ENCODE data around the gene USP49.
A peak's percentile ranks its signal among the peaks of the same experiment; 100 is the strongest.

Gene USP49

DNA sequence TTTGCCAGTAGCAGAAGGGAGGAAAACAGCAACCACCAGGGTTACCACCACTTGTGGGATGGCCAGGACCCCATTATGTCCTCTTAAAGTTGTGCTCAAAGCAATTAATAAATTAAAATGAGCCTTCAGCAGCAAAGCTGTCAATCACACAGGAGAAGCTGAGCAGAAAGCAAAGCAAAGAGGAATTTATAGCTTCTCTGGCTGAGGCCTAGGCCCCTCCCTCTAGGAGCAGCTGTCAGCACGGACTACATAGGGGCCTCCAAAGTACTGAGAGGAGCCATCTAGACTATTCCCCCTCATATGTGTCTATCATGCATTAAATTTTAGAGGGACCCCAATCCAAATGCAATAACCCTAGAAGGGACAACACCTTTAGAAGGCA, 40.0 kb upstream of the USP49 start:
- Histone ChIP-seq H2AK5ac (ENCODE audit: low read length, severe bottlenecking) (no peak overlapping the region), H3K4me1 (ENCODE audit: control insufficient read depth, insufficient read depth, low read depth, low read length) (peaks cover 29% of the 10 kb centered on the region), H3K9ac (ENCODE audit: low read length) (peak overlapping the region; percentile 9), H3K4ac (ENCODE audit: low read depth in 1 of 2, low read length in 2 of 2) (no peak overlapping the region), H2BK12ac (ENCODE audit: low read length in 2 of 2) (no peak overlapping the region), H3K18ac (ENCODE audit: low read depth in 1 of 2, low read length in 2 of 2) (no peak overlapping the region), H3K9me3 (ENCODE audit: control insufficient read depth, low read length) (no peaks in the 10 kb centered on the region), H3K4me2 (ENCODE audit: low read length, poor library complexity, severe bottlenecking) (no peak overlapping the region), H2BK120ac (ENCODE audit: low read depth, low read length) (no peak overlapping the region), H4K91ac (ENCODE audit: low read length) (no peak overlapping the region), H3K27ac (ENCODE audit: low read length, poor library complexity, severe bottlenecking) (no peak overlapping the region), H2BK15ac (ENCODE audit: low read depth, poor library complexity, severe bottlenecking) (no peak overlapping the region), H3K4me3 (ENCODE audit: insufficient read depth in 1 of 2, low read depth in 1 of 2, low read length in 2 of 2) (no peak overlapping the region), H2BK5ac (ENCODE audit: low read depth, low read length, poor library complexity, severe bottlenecking) (no peak overlapping the region), H3K27me3 (ENCODE audit: control insufficient read depth in 1 of 2, insufficient read depth in 1 of 2, low read length in 2 of 2) (no peaks in the 10 kb centered on the region), H3K36me3 (ENCODE audit: control insufficient read depth in 1 of 2, insufficient read depth in 2 of 2, low read depth in 1 of 2, low read length in 2 of 2) (peaks cover 66 to 72% of the 10 kb centered on the region in 2 experiments), H2AFZ (ENCODE audit: low read depth, low read length) (no peak overlapping the region), H3K23ac (ENCODE audit: low read length in 2 of 2) (no peak overlapping the region), H4K8ac (ENCODE audit: low read length) (no peak overlapping the region), H3K79me1 (replicated peaks; ENCODE audit: low read length, poor library complexity, severe bottlenecking) (peaks cover 30% of the 10 kb centered on the region), H3K14ac (ENCODE audit: low read length in 2 of 2) (no peak overlapping the region)
- WGBS = 50% methylated on average over 1 of the region's 1 CpG
- DNase-seq = no peak

DNA sequence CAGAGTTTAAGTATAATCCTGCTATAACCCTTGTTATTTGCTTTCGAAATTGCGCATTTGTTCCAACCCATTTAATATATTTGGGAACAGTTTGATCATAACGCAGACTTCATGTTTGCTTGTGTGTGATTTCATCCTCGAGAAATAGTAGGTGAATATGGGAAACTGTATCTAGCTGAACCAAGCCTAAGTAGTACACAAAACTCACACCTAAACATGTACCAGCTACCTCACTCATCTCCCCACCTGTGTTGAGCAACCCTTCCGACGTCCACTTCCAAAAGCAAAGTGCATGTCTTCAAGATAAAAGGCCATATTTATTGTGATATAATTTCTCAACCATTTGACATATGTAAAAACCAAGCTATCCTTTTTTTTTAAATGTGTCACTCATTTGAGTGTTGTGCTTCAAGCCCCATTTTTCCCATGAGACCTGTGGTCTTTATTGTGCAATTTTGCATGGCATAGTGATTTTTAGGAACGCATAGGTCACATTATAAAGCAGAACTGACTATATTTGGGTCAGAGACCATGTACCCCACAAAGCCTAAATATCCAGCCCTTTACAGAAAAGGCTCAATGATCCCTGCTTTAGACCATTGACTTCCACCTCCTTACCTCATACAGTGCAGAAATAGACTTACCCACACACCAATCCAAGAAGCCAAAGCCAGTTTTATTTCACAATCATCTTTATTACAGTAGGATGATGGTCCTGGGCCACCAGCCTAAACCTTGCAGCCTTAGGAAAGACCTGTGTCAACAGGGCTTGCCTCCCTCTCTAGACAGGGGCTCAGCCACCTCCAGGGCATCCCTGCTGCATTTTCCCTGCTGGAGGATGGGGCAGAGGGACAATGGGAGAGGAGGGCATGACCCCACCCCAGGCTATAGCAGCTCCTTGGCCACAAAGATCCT, 39.4 kb upstream of the USP49 start:
- Histone ChIP-seq H2BK12ac (ENCODE audit: low read length in 2 of 2) (no peak overlapping the region), H2AFZ (ENCODE audit: low read depth, low read length) (no peak overlapping the region), H3K79me1 (replicated peaks; ENCODE audit: low read length, poor library complexity, severe bottlenecking) (peaks cover 35% of the 10 kb centered on the region), H3K14ac (ENCODE audit: low read length in 2 of 2) (no peak overlapping the region), H2BK5ac (ENCODE audit: low read depth, low read length, poor library complexity, severe bottlenecking) (no peak overlapping the region), H3K18ac (ENCODE audit: low read depth in 1 of 2, low read length in 2 of 2) (no peak overlapping the region), H4K8ac (ENCODE audit: low read length) (no peak overlapping the region), H3K27ac (ENCODE audit: low read length, poor library complexity, severe bottlenecking) (no peak overlapping the region), H3K4me3 (ENCODE audit: insufficient read depth in 1 of 2, low read depth in 1 of 2, low read length in 2 of 2) (no peak overlapping the region), H3K9me3 (ENCODE audit: control insufficient read depth, low read length) (no peaks in the 10 kb centered on the region), H2BK15ac (ENCODE audit: low read depth, poor library complexity, severe bottlenecking) (no peak overlapping the region), H4K91ac (ENCODE audit: low read length) (no peak overlapping the region), H3K27me3 (ENCODE audit: control insufficient read depth in 1 of 2, insufficient read depth in 1 of 2, low read length in 2 of 2) (no peaks in the 10 kb centered on the region), H2BK120ac (ENCODE audit: low read depth, low read length) (no peak overlapping the region), H3K4me2 (ENCODE audit: low read length, poor library complexity, severe bottlenecking) (no peak overlapping the region), H2AK5ac (ENCODE audit: low read length, severe bottlenecking) (no peak overlapping the region), H3K23ac (ENCODE audit: low read length in 2 of 2) (no peak overlapping the region), H3K4ac (ENCODE audit: low read depth in 1 of 2, low read length in 2 of 2) (no peak overlapping the region), H3K9ac (ENCODE audit: low read length) (peak overlapping the region; percentile 9), H3K4me1 (ENCODE audit: control insufficient read depth, insufficient read depth, low read depth, low read length) (peaks cover 24% of the 10 kb centered on the region), H3K36me3 (ENCODE audit: control insufficient read depth in 1 of 2, insufficient read depth in 2 of 2, low read depth in 1 of 2, low read length in 2 of 2) (peaks cover 71 to 79% of the 10 kb centered on the region in 2 experiments)
- DNase-seq = no peak
- 93% methylated on average over 2 of the region's 7 CpGs for WGBS

DNA sequence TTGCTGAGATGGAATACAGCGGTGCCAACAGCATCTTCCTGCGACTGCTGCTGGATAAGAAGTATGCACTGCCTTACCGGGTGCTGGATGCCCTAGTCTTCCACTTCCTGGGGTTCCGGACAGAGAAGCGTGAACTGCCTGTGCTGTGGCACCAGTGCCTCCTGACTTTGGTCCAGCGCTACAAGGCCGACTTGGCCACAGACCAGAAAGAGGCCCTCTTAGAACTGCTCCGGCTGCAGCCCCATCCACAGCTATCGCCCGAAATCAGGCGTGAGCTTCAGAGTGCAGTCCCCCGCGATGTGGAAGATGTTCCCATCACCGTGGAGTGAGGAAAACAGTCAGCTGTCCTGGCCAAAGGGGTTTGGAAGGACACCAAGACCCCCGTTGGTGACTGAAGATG, 37.2 kb upstream of the USP49 start:
- H2BK120ac ChIP-seq (ENCODE audit: low read depth, low read length) = no peak overlapping the region
- H3K4me2 ChIP-seq (ENCODE audit: low read length, poor library complexity, severe bottlenecking) = no peak overlapping the region
- H3K27me3 ChIP-seq (ENCODE audit: control insufficient read depth in 1 of 2, insufficient read depth in 1 of 2, low read length in 2 of 2) = no peaks in the 10 kb centered on the region
- no peak overlapping the region for H3K4ac ChIP-seq (ENCODE audit: low read depth in 1 of 2, low read length in 2 of 2)
- no peak overlapping the region for H2AFZ ChIP-seq (ENCODE audit: low read depth, low read length)
- H3K4me3 ChIP-seq (ENCODE audit: insufficient read depth in 1 of 2, low read depth in 1 of 2, low read length in 2 of 2) = no peak overlapping the region
- H2BK12ac ChIP-seq (ENCODE audit: low read length in 2 of 2) = no peak overlapping the region
- no peaks in the 10 kb centered on the region for H3K9me3 ChIP-seq (ENCODE audit: control insufficient read depth, low read length)
- H3K79me1 ChIP-seq (replicated peaks; ENCODE audit: low read length, poor library complexity, severe bottlenecking) = peaks cover 46% of the 10 kb centered on the region
- H3K36me3 ChIP-seq (ENCODE audit: control insufficient read depth in 1 of 2, insufficient read depth in 2 of 2, low read depth in 1 of 2, low read length in 2 of 2) = peaks cover 76 to 96% of the 10 kb centered on the region in 2 experiments
- H2BK15ac ChIP-seq (ENCODE audit: low read depth, poor library complexity, severe bottlenecking) = no peak overlapping the region
- H2AK5ac ChIP-seq (ENCODE audit: low read length, severe bottlenecking) = no peak overlapping the region
- H3K14ac ChIP-seq (ENCODE audit: low read length in 2 of 2) = no peak overlapping the region
- H4K8ac ChIP-seq (ENCODE audit: low read length) = no peak overlapping the region
- WGBS = 92% methylated on average over 15 of the region's 15 CpGs
- DNase-seq = no peak
- H3K27ac ChIP-seq (ENCODE audit: low read length, poor library complexity, severe bottlenecking) = no peak overlapping the region
- H3K9ac ChIP-seq (ENCODE audit: low read length) = no peak overlapping the region
- H3K23ac ChIP-seq (ENCODE audit: low read length in 2 of 2) = no peak overlapping the region
- no peak overlapping the region for H3K18ac ChIP-seq (ENCODE audit: low read depth in 1 of 2, low read length in 2 of 2)
- no peak overlapping the region for H2BK5ac ChIP-seq (ENCODE audit: low read depth, low read length, poor library complexity, severe bottlenecking)
- peaks cover 9% of the 10 kb centered on the region for H3K4me1 ChIP-seq (ENCODE audit: control insufficient read depth, insufficient read depth, low read depth, low read length)
- no peak overlapping the region for H4K91ac ChIP-seq (ENCODE audit: low read length)

DNA sequence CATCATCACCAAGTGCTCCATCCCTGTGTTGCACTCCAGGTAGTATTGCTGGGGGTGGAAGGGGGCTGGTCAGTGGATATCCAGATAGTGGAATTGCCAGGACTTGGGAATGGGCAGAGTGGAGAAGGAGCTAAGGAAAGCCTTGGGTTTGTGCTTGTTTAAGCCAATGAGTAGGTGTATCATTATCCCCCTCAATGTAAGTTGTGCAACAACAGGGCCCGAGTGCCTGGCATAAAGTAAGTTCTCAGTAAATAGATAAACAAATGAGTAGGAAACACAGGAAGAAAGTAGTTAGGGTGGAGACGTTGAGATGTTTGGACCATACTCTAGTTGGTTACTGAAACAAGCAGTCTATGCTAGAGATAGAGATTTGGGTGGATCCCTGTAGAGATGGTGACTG, 36.6 kb upstream of the USP49 start:
- Histone ChIP-seq H2AK5ac (ENCODE audit: low read length, severe bottlenecking) (no peak overlapping the region), H2BK5ac (ENCODE audit: low read depth, low read length, poor library complexity, severe bottlenecking) (no peak overlapping the region), H3K23ac (ENCODE audit: low read length in 2 of 2) (no peak overlapping the region), H3K4me1 (ENCODE audit: control insufficient read depth, insufficient read depth, low read depth, low read length) (peaks cover 7% of the 10 kb centered on the region), H2AFZ (ENCODE audit: low read depth, low read length) (no peak overlapping the region), H3K14ac (ENCODE audit: low read length in 2 of 2) (no peak overlapping the region), H2BK120ac (ENCODE audit: low read depth, low read length) (no peak overlapping the region), H3K9me3 (ENCODE audit: control insufficient read depth, low read length) (no peaks in the 10 kb centered on the region), H4K8ac (ENCODE audit: low read length) (no peak overlapping the region), H4K91ac (ENCODE audit: low read length) (no peak overlapping the region), H3K36me3 (ENCODE audit: control insufficient read depth in 1 of 2, insufficient read depth in 2 of 2, low read depth in 1 of 2, low read length in 2 of 2) (peaks cover 74 to 95% of the 10 kb centered on the region in 2 experiments), H3K9ac (ENCODE audit: low read length) (no peak overlapping the region), H3K4ac (ENCODE audit: low read depth in 1 of 2, low read length in 2 of 2) (no peak overlapping the region), H3K27me3 (ENCODE audit: control insufficient read depth in 1 of 2, insufficient read depth in 1 of 2, low read length in 2 of 2) (no peaks in the 10 kb centered on the region), H3K18ac (ENCODE audit: low read depth in 1 of 2, low read length in 2 of 2) (no peak overlapping the region), H3K79me1 (replicated peaks; ENCODE audit: low read length, poor library complexity, severe bottlenecking) (peaks cover 45% of the 10 kb centered on the region), H3K4me3 (ENCODE audit: insufficient read depth in 1 of 2, low read depth in 1 of 2, low read length in 2 of 2) (no peak overlapping the region), H2BK15ac (ENCODE audit: low read depth, poor library complexity, severe bottlenecking) (no peak overlapping the region), H2BK12ac (ENCODE audit: low read length in 2 of 2) (no peak overlapping the region), H3K27ac (ENCODE audit: low read length, poor library complexity, severe bottlenecking) (no peak overlapping the region), H3K4me2 (ENCODE audit: low read length, poor library complexity, severe bottlenecking) (no peak overlapping the region)
- DNase-seq = no peak
- 67% methylated on average over 2 of the region's 2 CpGs for WGBS
